ENCODE data around the gene KCTD16.

- TF ChIP-seq CTCF (IDR thresholded peaks at IDR 0.05) (no peak), POLR2A (IDR thresholded peaks at IDR 0.05) (no peak)
Measured at GRCh38 chr5:144275329-144275728, 104.7 kb downstream of the KCTD16 start.

Measured in right lobe of liver (tissue), 4 donors.